Effector memory CD8-positive, alpha-beta T cell (primary cell): Measurements from ENCODE around the gene MYO5B.

Experiments
- ATAC-seq: fragments of 150-1000 bp; cut with Tn5 transposase; replicated peaks from 2 replicates; pipeline ENCODE4 v1.10.0; 2021; ENCODE audit warnings: mild to moderate bottlenecking, moderate library complexity
- DNase-seq, 3 experiments: peaks; one replicate each; pipeline ENCODE4 v3.0.0; 2021
- H3K27ac Mint-ChIP-seq, 2 donors: one replicate each; pipeline ENCODE4 v1.8.0; 2022; ENCODE audit warnings: mild to moderate bottlenecking in 2 of 2, mixed read lengths in 2 of 2, moderate library complexity in 2 of 2
- H3K27me3 Mint-ChIP-seq, 2 donors: one replicate each; pipeline ENCODE4 v1.8.0; 2022; ENCODE audit warnings: mixed read lengths in 2 of 2
- H3K36me3 Mint-ChIP-seq: one replicate; pipeline ENCODE4 v1.8.0; 2022; ENCODE audit warnings: mild to moderate bottlenecking, moderate library complexity, mixed read lengths; ENCODE audit not compliant: insufficient read depth
- H3K4me1 Mint-ChIP-seq, 2 donors: one replicate each; pipeline ENCODE4 v1.8.0; 2022; ENCODE audit warnings: low read depth in 2 of 2, mixed read lengths in 2 of 2
- H3K4me3 Mint-ChIP-seq, 2 donors: one replicate each; pipeline ENCODE4 v1.8.0; 2022; ENCODE audit warnings: mild to moderate bottlenecking in 2 of 2, mixed read lengths in 2 of 2, moderate library complexity in 2 of 2
- H3K9me3 Mint-ChIP-seq, 2 donors: one replicate each; pipeline ENCODE4 v1.8.0; 2022; ENCODE audit warnings: mixed read lengths in 2 of 2

The MYO5B gene

DNA sequence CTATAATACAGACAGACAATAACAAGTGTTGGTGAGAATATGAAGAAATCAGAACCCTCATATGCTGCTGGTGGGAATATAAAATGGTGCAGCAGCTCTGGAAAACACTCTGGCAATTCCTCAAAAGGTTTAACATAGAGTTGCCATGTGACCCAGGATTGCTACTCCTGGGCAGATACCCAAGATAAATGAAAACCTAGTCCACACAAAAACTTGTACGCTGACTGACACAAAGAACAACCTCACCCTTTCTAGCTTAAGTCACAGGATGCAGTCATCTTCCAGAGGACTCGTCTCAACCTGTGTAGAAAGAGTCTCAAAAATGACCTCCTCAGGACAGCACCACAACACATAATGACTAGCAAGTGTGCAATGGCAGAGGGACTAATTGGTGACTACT is 310.0 kb downstream of the MYO5B start:
- Mint-ChIP-seq H3K4me1 (no peaks in the 10 kb centered on the region), H3K9me3 (no peaks in the 10 kb centered on the region), H3K27me3 (peaks cover 18 to 49% of the 10 kb centered on the region in 2 donors), H3K36me3 (no peaks in the 10 kb centered on the region), H3K4me3 (no peak overlapping the region), H3K27ac (no peak overlapping the region)
- DNase-seq = no peak
- no peak for ATAC-seq

DNA sequence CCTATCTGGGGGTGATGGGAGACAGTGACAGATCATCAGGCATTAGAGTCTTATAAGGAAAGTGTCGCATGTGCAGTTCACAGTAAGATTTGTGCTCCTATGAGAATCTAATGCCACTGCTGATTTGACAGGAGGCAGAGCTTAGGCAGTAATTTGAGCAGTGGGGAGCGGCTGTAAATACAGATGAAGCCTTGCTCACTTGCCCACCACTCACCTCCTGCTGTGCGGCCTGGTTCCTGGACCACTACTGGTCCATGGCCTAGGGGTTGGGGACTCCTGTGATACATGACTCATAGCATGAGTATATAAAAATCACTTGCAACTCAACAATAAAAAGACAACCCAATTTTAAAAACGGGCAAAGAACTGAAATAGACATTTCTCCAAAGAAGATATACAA is 310.5 kb downstream of the MYO5B start:
- Mint-ChIP-seq H3K27me3 (peaks cover 23 to 49% of the 10 kb centered on the region in 2 donors), H3K4me3 (no peak overlapping the region), H3K4me1 (no peaks in the 10 kb centered on the region)

DNA sequence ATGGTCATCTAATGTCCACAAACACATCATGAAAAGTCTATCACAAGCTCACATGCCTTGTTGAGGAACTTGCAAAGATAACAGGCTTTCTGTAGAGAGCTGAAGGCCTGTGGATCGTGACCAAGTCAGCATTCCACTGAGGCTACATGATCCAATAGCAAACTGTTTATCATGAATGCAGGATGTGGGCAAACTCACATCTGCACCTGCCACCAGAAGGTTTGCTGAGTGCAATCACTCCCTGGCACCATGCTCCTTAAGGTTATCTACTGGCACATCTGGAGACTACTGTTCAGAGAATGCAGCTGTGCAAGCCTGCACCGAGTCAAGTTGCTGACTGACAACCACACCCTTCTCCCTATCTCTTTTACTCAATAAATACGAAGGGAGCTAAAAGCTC is 314.3 kb downstream of the MYO5B start:
- DNase-seq (no peak), ATAC-seq (no peak)
- Mint-ChIP-seq H3K27me3 (peaks cover 43 to 76% of the 10 kb centered on the region in 2 donors), H3K4me3 (no peak overlapping the region), H3K4me1 (no peaks in the 10 kb centered on the region), H3K27ac (no peak overlapping the region), H3K9me3 (no peaks in the 10 kb centered on the region), H3K36me3 (no peaks in the 10 kb centered on the region)

More for the DNA sequence above, 310.5 kb downstream of the MYO5B start:
- DNase-seq = no peak
- H3K36me3 Mint-ChIP-seq = no peaks in the 10 kb centered on the region
- H3K9me3 Mint-ChIP-seq = no peaks in the 10 kb centered on the region
- no peak for ATAC-seq
- H3K27ac Mint-ChIP-seq = no peak overlapping the region

DNA sequence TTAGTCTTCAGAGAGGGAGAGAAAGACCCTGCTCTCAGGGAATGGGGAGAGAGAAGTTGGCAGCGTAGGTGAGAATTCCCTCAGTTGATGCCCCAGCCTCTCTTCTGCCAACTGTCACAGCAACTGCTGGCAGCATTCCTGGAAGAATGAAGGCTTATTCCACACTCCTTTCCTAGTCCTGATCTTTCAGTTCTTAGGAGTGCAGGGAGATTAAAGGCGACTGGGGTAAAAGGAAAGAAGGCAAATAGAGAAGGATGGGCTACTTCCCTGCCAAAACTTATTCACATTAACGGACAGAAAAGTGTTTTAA is 315.7 kb downstream of the MYO5B start:
- peaks cover 33 to 79% of the 10 kb centered on the region in 2 donors for H3K27me3 Mint-ChIP-seq
- DNase-seq = no peak
- H3K4me3 Mint-ChIP-seq = no peak overlapping the region

DNA sequence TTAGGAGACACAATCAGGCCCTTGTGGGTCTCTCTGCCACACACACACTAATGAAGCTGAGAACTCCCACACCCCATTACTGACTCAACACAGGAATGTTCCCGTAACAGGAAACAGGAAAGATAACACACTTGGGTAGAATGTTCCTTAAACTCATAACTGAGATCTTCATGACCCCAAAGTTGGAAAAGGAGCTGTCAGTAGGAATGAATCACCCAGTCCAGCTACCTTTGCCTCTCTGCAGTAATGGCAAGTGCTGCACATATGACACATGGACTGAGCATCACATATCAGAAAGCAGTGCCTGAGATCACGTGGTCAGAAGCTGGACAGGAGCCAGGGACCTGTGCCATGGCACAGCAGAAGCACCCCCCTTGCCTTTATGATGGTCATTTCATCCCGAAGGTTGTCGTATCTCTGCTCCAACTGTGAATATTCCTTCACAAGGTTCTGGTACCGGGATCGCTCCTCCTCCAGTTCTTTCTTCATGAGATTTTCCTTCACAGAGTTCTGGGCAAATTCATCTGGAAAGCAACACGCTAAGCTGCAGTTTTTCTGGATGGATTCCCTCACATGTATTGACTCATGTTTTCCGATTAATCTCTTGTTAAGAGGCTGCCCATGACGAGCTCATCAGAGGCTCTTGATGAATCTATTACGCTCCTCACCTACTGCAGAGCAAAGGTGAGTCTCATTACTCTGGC is 316.2 kb downstream of the MYO5B start:
- DNase-seq = no peak
- Mint-ChIP-seq H3K4me3 (no peak overlapping the region), H3K27ac (no peak overlapping the region), H3K4me1 (no peaks in the 10 kb centered on the region), H3K36me3 (no peaks in the 10 kb centered on the region), H3K27me3 (peaks cover 33 to 79% of the 10 kb centered on the region in 2 donors), H3K9me3 (no peaks in the 10 kb centered on the region)
- no peak for ATAC-seq

More for the DNA sequence above, 315.7 kb downstream of the MYO5B start:
- no peak overlapping the region for H3K27ac Mint-ChIP-seq
- no peaks in the 10 kb centered on the region for H3K9me3 Mint-ChIP-seq
- H3K36me3 Mint-ChIP-seq = no peaks in the 10 kb centered on the region
- no peaks in the 10 kb centered on the region for H3K4me1 Mint-ChIP-seq
- ATAC-seq = no peak

DNA sequence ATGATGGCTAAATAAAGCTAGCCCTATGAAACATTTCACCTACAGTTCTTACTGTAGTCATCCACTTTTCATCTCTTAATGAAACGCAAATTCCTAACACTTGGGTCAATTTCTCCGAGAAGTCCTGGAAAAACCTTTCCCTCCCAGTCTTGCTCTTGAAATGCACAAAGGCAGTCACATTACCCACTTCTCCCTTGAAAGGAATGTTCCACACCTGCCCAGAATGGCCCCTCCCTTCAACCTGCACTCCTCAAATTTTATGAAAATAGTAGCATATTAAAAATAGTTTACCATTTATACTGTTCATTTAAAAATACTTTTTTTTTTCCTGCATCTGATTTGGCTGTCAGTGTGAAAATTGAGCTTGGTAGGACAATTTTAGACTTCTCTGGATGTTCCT is 316.9 kb downstream of the MYO5B start:
- H3K27me3 Mint-ChIP-seq = peaks cover 33 to 77% of the 10 kb centered on the region in 2 donors
- DNase-seq = no peak
- H3K4me1 Mint-ChIP-seq = no peaks in the 10 kb centered on the region

DNA sequence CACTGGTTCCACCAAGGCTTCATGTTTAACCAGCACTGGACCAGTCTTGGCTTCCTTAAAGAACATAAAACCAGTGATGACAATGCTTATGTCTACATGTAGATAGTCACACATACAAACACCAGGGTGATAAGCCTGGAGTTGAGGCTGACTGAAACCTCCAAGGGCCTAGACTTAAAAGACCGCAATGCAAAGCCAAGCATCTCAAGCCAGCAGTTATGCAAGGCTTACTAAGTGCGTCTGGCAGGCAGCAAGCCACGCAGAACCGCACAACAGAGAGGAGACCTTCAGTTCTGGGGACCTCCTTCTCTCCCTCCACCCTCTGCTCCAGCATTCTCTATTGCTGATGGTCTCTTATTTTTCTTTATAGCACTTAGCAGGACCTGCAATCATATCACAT is 318.4 kb downstream of the MYO5B start:
- Mint-ChIP-seq H3K27me3 (peaks cover 33 to 63% of the 10 kb centered on the region in 2 donors), H3K27ac (no peak overlapping the region), H3K4me1 (peaks cover 0 to 2% of the 10 kb centered on the region in 2 donors), H3K9me3 (no peaks in the 10 kb centered on the region), H3K4me3 (no peak overlapping the region), H3K36me3 (no peaks in the 10 kb centered on the region)
- DNase-seq (no peak), ATAC-seq (no peak)

More for the DNA sequence above, 316.9 kb downstream of the MYO5B start:
- H3K36me3 Mint-ChIP-seq = no peaks in the 10 kb centered on the region
- H3K27ac Mint-ChIP-seq = no peak overlapping the region
- H3K9me3 Mint-ChIP-seq = no peaks in the 10 kb centered on the region
- no peak for ATAC-seq
- H3K4me3 Mint-ChIP-seq = no peak overlapping the region

DNA sequence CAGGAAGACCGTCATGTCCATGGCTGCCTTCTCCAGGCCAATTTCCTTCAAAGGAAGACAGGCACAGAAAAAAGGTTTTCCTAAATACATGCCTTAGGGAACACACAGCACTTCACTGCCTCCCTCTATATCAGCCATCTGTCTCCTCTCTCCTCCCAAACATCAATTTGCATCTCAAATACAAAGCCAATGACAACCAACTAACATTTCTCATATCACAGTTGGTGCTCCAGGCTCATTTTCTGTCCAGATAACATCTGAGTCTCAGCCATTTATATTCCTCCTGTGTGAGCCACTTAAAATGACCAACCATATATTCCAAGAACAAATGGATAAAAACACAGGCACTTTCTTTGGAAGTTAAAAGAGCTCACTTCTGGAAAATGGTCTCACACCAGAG is 319.2 kb downstream of the MYO5B start:
- no peak for ATAC-seq
- no peak overlapping the region for H3K4me3 Mint-ChIP-seq
- H3K9me3 Mint-ChIP-seq = no peaks in the 10 kb centered on the region
- H3K4me1 Mint-ChIP-seq = peaks cover 0 to 2% of the 10 kb centered on the region in 2 donors
- no peak for DNase-seq
- no peaks in the 10 kb centered on the region for H3K36me3 Mint-ChIP-seq
- no peak overlapping the region for H3K27ac Mint-ChIP-seq
- H3K27me3 Mint-ChIP-seq = peaks cover 29 to 55% of the 10 kb centered on the region in 2 donors

DNA sequence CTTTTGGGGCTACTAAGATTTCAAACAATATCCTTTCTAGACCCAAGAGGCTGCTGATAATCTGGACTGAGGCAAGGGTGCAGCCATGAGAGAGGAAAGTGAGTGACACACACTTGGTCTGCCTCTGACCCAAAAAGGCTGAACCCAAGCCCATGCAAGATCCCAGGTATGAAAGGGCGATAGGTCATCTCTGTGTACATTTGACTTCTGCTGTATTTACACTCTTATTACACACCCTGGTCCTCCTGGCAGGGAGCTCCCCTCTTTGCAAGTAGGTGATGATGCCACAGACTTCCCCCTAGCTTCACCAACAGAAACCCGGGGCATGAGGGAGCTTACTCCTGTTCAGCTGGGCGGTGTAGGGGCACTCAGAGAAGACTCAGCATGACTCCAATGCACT is 319.8 kb downstream of the MYO5B start:
- peaks cover 26 to 49% of the 10 kb centered on the region in 2 donors for H3K27me3 Mint-ChIP-seq
- ATAC-seq (no peak), DNase-seq (no peak)
- no peak overlapping the region for H3K27ac Mint-ChIP-seq
- H3K9me3 Mint-ChIP-seq = no peaks in the 10 kb centered on the region
- no peak overlapping the region for H3K4me3 Mint-ChIP-seq
- no peaks in the 10 kb centered on the region for H3K36me3 Mint-ChIP-seq
- peaks cover 0 to 2% of the 10 kb centered on the region in 2 donors for H3K4me1 Mint-ChIP-seq

DNA sequence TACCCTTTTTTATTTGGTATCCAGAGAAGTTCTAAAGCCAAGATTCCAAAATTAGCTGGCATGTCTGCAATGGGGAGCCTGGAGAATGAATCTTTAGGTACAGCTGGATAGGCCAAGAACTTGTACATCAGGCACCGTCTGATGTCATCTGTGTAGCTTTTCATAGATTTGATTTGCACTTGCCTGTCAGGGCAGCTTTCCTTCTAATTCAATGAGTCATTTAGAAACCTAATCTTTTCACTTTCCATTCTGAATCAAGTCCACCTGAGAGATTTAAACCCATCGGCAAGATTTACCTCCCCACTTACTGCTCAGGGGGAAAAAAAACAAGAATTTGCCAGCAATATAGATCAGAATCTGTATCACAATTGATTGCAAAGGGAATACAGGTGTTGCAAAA is 320.7 kb downstream of the MYO5B start:
- no peak overlapping the region for H3K27ac Mint-ChIP-seq
- H3K36me3 Mint-ChIP-seq = no peaks in the 10 kb centered on the region
- DNase-seq (no peak), ATAC-seq (no peak)
- no peaks in the 10 kb centered on the region for H3K9me3 Mint-ChIP-seq
- H3K27me3 Mint-ChIP-seq = peaks cover 17 to 40% of the 10 kb centered on the region in 2 donors
- peaks cover 0 to 2% of the 10 kb centered on the region in 2 donors for H3K4me1 Mint-ChIP-seq
- H3K4me3 Mint-ChIP-seq = no peak overlapping the region

DNA sequence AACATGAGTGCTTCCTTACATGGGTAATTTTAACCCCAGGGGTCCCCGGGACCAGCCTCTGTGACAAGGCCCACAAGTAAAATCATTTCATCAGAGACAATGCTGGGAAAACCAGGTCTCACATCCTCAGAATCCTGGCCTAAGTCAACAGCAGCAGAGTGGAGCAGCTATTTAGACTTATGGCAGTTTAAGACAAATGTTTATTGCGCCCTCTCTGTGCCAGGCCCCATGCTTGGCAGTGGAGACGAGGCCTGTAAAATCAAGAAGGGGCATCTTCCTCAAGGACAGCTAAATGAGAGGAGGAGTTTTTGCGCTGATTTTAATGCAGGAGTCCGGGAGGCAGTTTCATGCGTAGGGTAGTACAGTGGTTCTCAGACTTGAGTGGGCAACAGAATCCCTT is 325.6 kb downstream of the MYO5B start:
- H3K27ac Mint-ChIP-seq = no peak overlapping the region

DNA sequence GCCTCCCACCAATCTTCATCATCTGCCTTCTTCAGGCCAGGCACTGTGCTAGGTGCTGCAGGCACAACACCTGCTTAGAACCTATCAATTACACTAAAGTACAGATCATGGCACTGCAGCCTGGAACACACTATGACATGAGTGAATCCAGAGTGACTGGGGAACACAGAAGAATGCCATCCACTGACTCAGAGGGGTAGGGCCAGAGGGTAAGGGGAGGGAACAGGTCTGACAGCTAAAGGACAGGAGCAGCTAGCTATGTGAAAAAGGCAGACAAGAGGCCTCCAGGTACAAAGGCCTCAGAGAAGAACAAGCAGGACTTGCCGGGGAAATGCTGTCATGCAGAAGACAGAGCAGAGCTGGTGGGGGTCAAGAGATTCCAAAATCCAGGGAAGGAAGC is 328.3 kb downstream of the MYO5B start:
- Mint-ChIP-seq H3K4me3 (no peak overlapping the region), H3K9me3 (no peaks in the 10 kb centered on the region), H3K36me3 (peaks cover 2% of the 10 kb centered on the region), H3K4me1 (no peaks in the 10 kb centered on the region), H3K27me3 (peaks cover 11 to 48% of the 10 kb centered on the region in 2 donors), H3K27ac (no peak overlapping the region)
- no peak for DNase-seq
- no peak for ATAC-seq

More for the DNA sequence above, 325.6 kb downstream of the MYO5B start:
- H3K4me3 Mint-ChIP-seq = no peak overlapping the region
- peaks cover 8 to 28% of the 10 kb centered on the region in 2 donors for H3K27me3 Mint-ChIP-seq
- DNase-seq (no peak), ATAC-seq (no peak)
- H3K4me1 Mint-ChIP-seq = peaks cover 0 to 2% of the 10 kb centered on the region in 2 donors
- H3K9me3 Mint-ChIP-seq = no peaks in the 10 kb centered on the region
- peaks cover 2% of the 10 kb centered on the region for H3K36me3 Mint-ChIP-seq

DNA sequence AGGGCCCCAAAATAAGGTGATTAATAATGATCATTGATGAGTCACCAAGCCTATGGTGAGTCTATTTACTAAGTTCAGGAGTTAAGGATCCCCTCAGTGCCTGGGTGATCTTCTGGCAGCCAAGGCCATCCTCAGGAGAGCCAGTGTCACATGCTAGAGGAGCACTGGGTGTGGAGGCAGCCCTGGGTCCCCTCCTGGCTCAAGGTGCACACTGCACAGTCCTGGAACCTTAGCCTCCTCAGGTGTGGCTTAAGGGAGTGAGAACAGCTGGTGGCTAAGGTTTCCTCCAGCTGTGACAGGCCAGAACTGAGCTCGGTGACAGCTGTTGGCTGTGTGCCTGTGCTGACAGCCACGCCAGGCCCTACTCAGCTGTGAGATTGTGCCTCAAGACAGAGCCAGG is 329.5 kb downstream of the MYO5B start:
- ATAC-seq (no peak), DNase-seq (no peak)
- H3K27ac Mint-ChIP-seq = no peak overlapping the region
- H3K9me3 Mint-ChIP-seq = no peaks in the 10 kb centered on the region
- peaks cover 11 to 48% of the 10 kb centered on the region in 2 donors for H3K27me3 Mint-ChIP-seq
- peaks cover 2% of the 10 kb centered on the region for H3K36me3 Mint-ChIP-seq
- no peak overlapping the region for H3K4me3 Mint-ChIP-seq
- no peaks in the 10 kb centered on the region for H3K4me1 Mint-ChIP-seq

DNA sequence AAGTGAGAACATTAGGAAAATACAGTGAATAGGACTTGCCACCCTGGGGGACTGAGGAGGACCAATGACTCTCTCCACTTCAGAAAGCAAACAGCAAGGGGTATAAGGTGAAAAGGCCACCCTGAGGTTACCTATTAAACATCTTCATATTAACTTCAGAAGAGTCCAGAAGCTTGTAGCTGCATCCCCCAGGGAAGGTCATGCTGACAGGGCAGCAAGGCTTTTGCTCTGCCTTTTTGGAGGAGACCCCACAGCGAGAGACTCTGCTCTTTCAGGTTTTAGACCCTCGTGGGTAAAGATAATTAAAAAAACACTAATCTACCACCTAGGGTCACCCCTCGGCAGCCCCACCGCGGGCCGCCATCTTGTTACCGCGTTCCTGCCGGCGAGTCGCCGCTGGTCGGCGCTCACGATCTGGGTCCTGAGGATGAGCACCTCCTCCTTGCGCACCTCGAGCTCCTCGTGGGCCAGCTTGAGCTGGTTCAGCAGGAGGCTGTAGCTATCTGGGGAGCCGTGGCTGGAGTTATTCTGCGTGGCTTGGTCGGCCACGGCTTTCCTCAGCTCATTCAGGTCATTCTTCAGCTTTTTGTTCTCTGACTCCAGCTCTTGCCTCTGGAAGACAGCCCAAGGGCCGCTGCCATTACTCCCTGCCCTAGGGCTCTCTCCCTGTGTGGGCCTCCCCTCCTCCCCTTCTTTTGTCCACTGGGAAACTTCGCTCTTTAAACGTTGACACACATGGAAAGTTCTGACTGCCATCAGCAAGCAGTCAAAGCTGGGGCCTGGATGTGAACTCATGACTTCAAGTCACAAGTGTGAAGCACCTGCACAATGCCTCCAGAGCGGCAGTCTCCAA is 331.0 kb downstream of the MYO5B start:
- ATAC-seq = no peak
- Mint-ChIP-seq H3K4me1 (peaks cover 0 to 1% of the 10 kb centered on the region in 2 donors), H3K27me3 (peaks cover 11 to 48% of the 10 kb centered on the region in 2 donors)

More for the DNA sequence above, 331.0 kb downstream of the MYO5B start:
- Mint-ChIP-seq H3K36me3 (peaks cover 2% of the 10 kb centered on the region), H3K27ac (no peak overlapping the region), H3K9me3 (no peaks in the 10 kb centered on the region), H3K4me3 (no peak overlapping the region)
- DNase-seq = no peak
